Vagina (tissue), 2 donors: ENCODE measurements around the gene RRP1B. TPM values are rescaled to one million over a fixed set of nuclear protein-coding genes. Genes with fewer than 3 reads are reported as not detected.
"Not testable (repeated sequence)": the region's sequence is repeated elsewhere in the genome, so short reads cannot be mapped to it uniquely, and the experiment has no call there.

Experiments used
- DNase-seq, 2 donors: peaks; one replicate each; pipeline ENCODE4 v3.0.0-alpha.2; 2017; ENCODE audit errors: extremely low spot score in 2 of 2
- H3K27ac ChIP-seq: fragments of 200-600 bp; sonication (generic); one replicate; pipeline ENCODE4 v1.5.1; 2019
- H3K27me3 ChIP-seq: fragments of 200-600 bp; sonication (generic); one replicate; pipeline ENCODE4 v1.5.1; 2019
- H3K36me3 ChIP-seq, 2 donors: fragments of 200-600 bp; sonication (generic); one replicate each; pipeline ENCODE4 v1.5.1; 2017 to 2019
- H3K4me1 ChIP-seq: fragments of 200-600 bp; sonication (generic); one replicate; pipeline ENCODE4 v1.5.1; 2019
- H3K4me3 ChIP-seq, 2 donors: fragments of 200-600 bp; sonication (generic); 1 replicate in 1 of 2; 2 replicates in 1 of 2; pipeline ENCODE4 v1.5.1; 2016 to 2019
- H3K9me3 ChIP-seq: fragments of 200-600 bp; sonication (generic); one replicate; pipeline ENCODE4 v1.5.1; 2019
- POLR2A ChIP-seq, 2 donors: fragments of 450-650 bp; IDR thresholded peaks; one replicate each; pipeline ENCODE4 v1.6.1; 2017; ENCODE audit warnings: antibody characterized with exemption in 2 of 2, mild to moderate bottlenecking in 2 of 2, moderate library complexity in 2 of 2
- POLR2AphosphoS5 ChIP-seq, 2 donors: sonication (generic); formaldehyde crosslinking; IDR thresholded peaks; one replicate each; pipeline ENCODE4 v1.9.0; 2017; ENCODE audit warnings: antibody characterized with exemption in 2 of 2, mild to moderate bottlenecking in 2 of 2, low read depth in 1 of 2; ENCODE audit not compliant: insufficient read depth in 1 of 2
- intact Hi-C: fragments of 100-400 bp; cut with DNase I; formaldehyde crosslinking; loops from one replicate; pipeline ENCODE4 v1.15.1; 2023
- total RNA-seq: library from RNA; depleted of rRNA; stranded (reverse); fragments of >200 nt; gene quantifications from one replicate; pipeline ENCODE4 v1.2.3, GENCODE V29; 2016
- TF ChIP-seq, protein P1 (sequence below), 3 experiments: fragments of 450-650 bp in 2 of 3; fragments of 200-600 bp in 1 of 3; sonication (generic) in 1 of 3; IDR thresholded peaks; one replicate each; pipeline ENCODE4 v1.5.1; 2017 to 2019; ENCODE audit warnings: antibody characterized with exemption in 3 of 3, mild to moderate bottlenecking in 2 of 3, moderate library complexity in 2 of 3

The RRP1B gene
- total RNA-seq = 18.9 TPM

DNA sequence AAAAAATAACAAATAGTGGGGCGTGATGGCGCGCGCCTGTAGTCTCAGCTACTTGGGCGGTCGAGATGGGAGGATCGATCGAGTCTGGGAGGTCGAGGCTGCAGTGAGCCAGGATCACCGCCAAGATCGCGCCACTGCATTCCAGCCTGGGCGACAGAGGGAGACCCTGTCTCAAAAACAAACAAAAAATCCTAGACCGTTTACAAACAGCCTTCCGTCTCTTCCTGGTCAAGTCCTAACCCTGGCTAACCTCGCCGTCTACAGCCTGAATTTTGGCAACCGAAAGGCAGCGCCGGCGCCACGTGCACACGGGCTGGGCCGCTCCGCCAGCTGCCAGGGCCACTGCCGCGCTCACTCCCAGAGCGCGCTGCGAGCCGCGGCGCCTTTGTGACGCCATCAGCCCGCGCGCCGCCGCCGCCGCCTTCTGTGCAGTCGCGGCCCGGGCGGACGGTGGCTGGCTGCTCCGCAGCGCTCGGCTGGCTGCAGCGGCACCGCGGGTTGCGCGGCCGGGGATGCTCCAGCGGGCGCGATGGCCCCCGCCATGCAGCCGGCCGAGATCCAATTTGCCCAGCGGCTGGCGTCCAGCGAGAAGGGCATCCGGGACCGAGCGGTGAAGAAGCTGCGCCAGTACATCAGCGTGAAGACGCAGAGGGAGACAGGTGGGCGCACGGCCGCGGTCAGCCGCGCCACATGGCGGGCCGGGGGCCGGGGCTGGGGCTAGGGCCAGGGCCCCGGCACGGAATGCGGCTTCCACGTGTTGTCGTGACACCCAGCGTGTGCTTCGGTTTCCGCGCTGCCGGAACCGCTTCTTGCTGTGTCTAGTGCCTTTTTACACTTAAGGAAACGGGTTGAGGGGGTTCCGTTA lies at the start of gene RRP1B, which contains the start of gene HSF2BP:
RRP1B (plus strand) TSS at position 425 of the 865 bp plus-strand sequence; CDS start at position 530, 105 bp downstream.
HSF2BP (minus strand) TSS at position 353 of the 865 bp plus-strand sequence. CDS start 1,392 bp downstream, outside the sequence.
- no peak for DNase-seq
- TF ChIP-seq, protein P1, sequence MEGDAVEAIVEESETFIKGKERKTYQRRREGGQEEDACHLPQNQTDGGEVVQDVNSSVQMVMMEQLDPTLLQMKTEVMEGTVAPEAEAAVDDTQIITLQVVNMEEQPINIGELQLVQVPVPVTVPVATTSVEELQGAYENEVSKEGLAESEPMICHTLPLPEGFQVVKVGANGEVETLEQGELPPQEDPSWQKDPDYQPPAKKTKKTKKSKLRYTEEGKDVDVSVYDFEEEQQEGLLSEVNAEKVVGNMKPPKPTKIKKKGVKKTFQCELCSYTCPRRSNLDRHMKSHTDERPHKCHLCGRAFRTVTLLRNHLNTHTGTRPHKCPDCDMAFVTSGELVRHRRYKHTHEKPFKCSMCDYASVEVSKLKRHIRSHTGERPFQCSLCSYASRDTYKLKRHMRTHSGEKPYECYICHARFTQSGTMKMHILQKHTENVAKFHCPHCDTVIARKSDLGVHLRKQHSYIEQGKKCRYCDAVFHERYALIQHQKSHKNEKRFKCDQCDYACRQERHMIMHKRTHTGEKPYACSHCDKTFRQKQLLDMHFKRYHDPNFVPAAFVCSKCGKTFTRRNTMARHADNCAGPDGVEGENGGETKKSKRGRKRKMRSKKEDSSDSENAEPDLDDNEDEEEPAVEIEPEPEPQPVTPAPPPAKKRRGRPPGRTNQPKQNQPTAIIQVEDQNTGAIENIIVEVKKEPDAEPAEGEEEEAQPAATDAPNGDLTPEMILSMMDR (IDR thresholded peaks at IDR 0.05) = no peak
- TF ChIP-seq POLR2A (IDR thresholded peaks at IDR 0.05) (peak in 1 of 2 donors; percentile 52), POLR2AphosphoS5 (IDR thresholded peaks at IDR 0.05; ENCODE audit: insufficient read depth in 1 of 2, low read depth in 1 of 2) (peak in 1 of 2 donors; percentile 25)
- H3K9me3 ChIP-seq = no peaks in the 10 kb centered on the region
- no peaks in the 10 kb centered on the region for H3K27me3 ChIP-seq
- H3K4me3 ChIP-seq = peak within 1 kb of the TSS; percentile 80 to 99
- peaks cover 20% of the 10 kb centered on the region for H3K4me1 ChIP-seq
- peak within 1 kb of the TSS; percentile 79 for H3K27ac ChIP-seq
- intact Hi-C loops = loop anchor here (5.0 kb wide), 1 partner anchor 118 kb away; the partner anchor contains the start of gene CSTB
- peaks cover 0 to 16% of the 10 kb centered on the region in 2 donors for H3K36me3 ChIP-seq

DNA sequence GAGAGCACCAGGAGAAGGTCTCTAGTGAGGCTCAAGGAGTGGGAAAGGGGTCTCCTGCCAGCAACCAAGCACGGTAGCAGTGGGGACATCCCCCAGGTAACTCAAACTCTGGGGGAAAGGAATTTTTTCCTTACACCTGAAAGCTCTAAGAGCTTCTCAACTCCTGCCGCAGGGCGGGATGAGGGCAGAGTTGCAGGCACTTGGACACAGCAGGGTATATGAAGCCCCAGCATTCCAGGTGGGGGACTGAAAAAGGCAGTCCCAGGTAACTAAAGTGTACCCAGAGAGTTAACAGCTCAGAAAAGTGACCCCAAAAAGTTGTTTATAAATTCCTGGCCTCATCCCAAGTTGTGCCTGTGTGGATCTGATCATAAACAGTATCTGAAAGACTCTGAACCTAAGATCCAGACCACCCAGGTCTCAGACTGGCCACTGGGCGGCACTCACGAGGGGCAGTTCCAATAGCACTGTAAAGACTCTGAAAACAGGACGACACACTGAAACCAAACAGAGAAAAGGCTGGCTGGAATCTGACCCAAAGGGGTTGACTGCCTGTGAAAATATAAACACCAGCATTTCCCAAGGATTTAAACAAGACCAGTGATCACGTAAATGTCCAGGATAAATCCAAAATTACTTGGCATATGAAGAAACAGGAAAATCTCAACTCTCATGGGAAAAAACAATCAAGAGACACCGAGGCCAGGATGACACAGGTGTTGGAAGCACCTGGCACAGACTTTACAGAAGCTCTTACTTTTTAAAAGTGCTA lies 47.6 kb upstream of the RRP1B start:
- Histone ChIP-seq H3K27me3 (no peaks in the 10 kb centered on the region), H3K9me3 (no peaks in the 10 kb centered on the region), H3K36me3 (no peaks in the 10 kb centered on the region), H3K27ac (no peak overlapping the region), H3K4me3 (no peak overlapping the region), H3K4me1 (peaks cover 10% of the 10 kb centered on the region)
- no peak for DNase-seq
- TF ChIP-seq, protein P1 (IDR thresholded peaks at IDR 0.05) = peak in 1 of 3 experiments; percentile 58
- TF ChIP-seq POLR2A (IDR thresholded peaks at IDR 0.05) = no peak
- TF ChIP-seq POLR2AphosphoS5 (IDR thresholded peaks at IDR 0.05; ENCODE audit: insufficient read depth in 1 of 2, low read depth in 1 of 2) = no peak
- intact Hi-C loops = no loop called here

DNA sequence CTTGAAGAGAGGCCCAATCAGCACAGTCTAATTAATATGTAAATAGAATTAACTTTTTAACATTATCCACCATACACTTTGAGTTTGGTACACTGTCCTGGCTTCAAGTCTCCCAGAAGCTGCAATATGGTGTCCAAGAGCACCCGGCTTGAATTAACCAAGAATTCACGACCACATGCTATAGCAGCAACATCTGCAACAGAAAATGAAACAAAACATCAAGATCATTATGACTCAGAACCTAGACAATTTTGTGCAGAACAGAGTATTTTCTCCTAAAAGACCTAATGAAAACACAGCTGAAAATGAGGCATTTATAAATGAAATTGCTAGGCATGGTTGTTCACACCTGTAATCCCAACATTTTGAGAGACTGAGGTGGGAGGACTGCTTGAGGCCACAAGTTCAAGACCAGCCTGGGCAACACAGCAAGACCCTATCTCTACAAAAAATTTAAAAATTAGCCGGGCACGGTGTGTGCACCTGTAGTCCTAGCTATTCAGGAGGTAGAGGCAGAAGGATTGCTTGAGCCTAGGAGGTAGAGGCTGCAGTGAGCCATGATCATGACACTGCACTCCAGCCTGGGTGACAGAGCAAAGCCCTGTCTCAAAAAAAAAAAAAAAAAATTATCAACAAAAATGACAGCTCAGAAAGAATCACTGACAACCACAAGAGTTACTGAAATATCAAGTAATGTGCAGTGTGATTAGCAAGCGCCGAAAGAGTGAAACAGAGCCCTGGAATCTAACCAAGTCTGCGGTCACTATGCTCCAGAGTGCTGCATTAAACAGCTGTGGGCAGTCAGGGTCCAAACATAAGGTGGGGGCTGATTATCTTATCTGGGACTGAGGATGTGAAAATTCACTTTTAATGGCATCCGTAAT lies 45.4 kb upstream of the RRP1B start:
- Histone ChIP-seq H3K4me1 (peaks cover 10% of the 10 kb centered on the region), H3K36me3 (no peaks in the 10 kb centered on the region), H3K9me3 (no peaks in the 10 kb centered on the region), H3K4me3 (no peak overlapping the region), H3K27ac (no peak overlapping the region), H3K27me3 (no peaks in the 10 kb centered on the region)
- DNase-seq = no peak
- no peak for TF ChIP-seq POLR2AphosphoS5 (IDR thresholded peaks at IDR 0.05; ENCODE audit: insufficient read depth in 1 of 2, low read depth in 1 of 2)
- TF ChIP-seq, protein P1 (IDR thresholded peaks at IDR 0.05) = no peak
- no peak for TF ChIP-seq POLR2A (IDR thresholded peaks at IDR 0.05)
- intact Hi-C loops = no loop called here

- Histone ChIP-seq H3K4me3 (no peak overlapping the region), H3K27ac (no peak overlapping the region), H3K4me1 (peaks cover 4% of the 10 kb centered on the region), H3K27me3 (no peaks in the 10 kb centered on the region), H3K36me3 (no peaks in the 10 kb centered on the region), H3K9me3 (no peaks in the 10 kb centered on the region)
- DNase-seq = no peak
- intact Hi-C loops = no loop called here
- TF ChIP-seq POLR2AphosphoS5 (IDR thresholded peaks at IDR 0.05; ENCODE audit: insufficient read depth in 1 of 2, low read depth in 1 of 2) (no peak), POLR2A (IDR thresholded peaks at IDR 0.05) (no peak)
- TF ChIP-seq, protein P1 (IDR thresholded peaks at IDR 0.05) = no peak
Measured at GRCh38 chr21:43614839-43615238, 44.5 kb upstream of the RRP1B start.

- H3K9me3 ChIP-seq, H3K4me1 ChIP-seq, H3K4me3 ChIP-seq, H3K27me3 ChIP-seq, H3K36me3 ChIP-seq, intact Hi-C loops, DNase-seq, H3K27ac ChIP-seq: not testable (repeated sequence)
Measured at GRCh38 chr21:43616861-43617260, 42.5 kb upstream of the RRP1B start.
